Endothelial cell of umbilical vein (primary cell): Measurements from ENCODE around the gene PNKD.

Experiments used
- CTCF ChIP-seq, 2 donors: IDR thresholded peaks; 1 replicate in 1 of 2; 2 replicates in 1 of 2; pipeline ENCODE4 v1.5.1; 2011; ENCODE audit warnings: low read length in 2 of 2, mild to moderate bottlenecking in 2 of 2, moderate library complexity in 2 of 2, control low read depth in 1 of 2, inconsistent platforms in 1 of 2, low read depth in 1 of 2; ENCODE audit not compliant: insufficient read depth in 1 of 2; ENCODE audit errors: extremely low read depth in 1 of 2
- EZH2 ChIP-seq: IDR thresholded peaks from 2 replicates; pipeline ENCODE4 v1.6.1; 2012; ENCODE audit warnings: borderline replicate concordance, low read depth, mild to moderate bottlenecking, moderate library complexity, low read length, inconsistent platforms; ENCODE audit not compliant: severe bottlenecking
- FOS ChIP-seq: IDR thresholded peaks from 2 replicates; pipeline ENCODE4 v1.6.1; 2011; ENCODE audit warnings: mild to moderate bottlenecking, low read length, moderate library complexity, borderline replicate concordance; ENCODE audit not compliant: insufficient read depth
- GATA2 ChIP-seq: IDR thresholded peaks from 2 replicates; pipeline ENCODE4 v1.7.0; 2011; ENCODE audit warnings: low read depth, mild to moderate bottlenecking, moderate library complexity, mixed read lengths, low read length; ENCODE audit not compliant: insufficient read length, insufficient read depth
- MAX ChIP-seq: IDR thresholded peaks from 2 replicates; pipeline ENCODE4 v1.6.1; 2011; ENCODE audit not compliant: insufficient read depth, insufficient read length
- POLR2A ChIP-seq: IDR thresholded peaks from 2 replicates; pipeline ENCODE4 v1.6.1; 2012; ENCODE audit warnings: low read depth, mild to moderate bottlenecking, control low read depth, low read length
- POLR2AphosphoS5 ChIP-seq: IDR thresholded peaks from 2 replicates; pipeline ENCODE4 v1.6.1; 2012; ENCODE audit warnings: low read depth, mild to moderate bottlenecking, control low read depth, low read length, moderate library complexity; ENCODE audit not compliant: insufficient read depth

- no peak for TF ChIP-seq EZH2
- no peak for TF ChIP-seq CTCF (IDR thresholded peaks at IDR 0.05; ENCODE audit: extremely low read depth in 1 of 2, insufficient read depth in 1 of 2, low read depth in 1 of 2, low read length in 2 of 2)
- no peak for TF ChIP-seq MAX
- TF ChIP-seq POLR2A = no peak
- TF ChIP-seq POLR2AphosphoS5 = no peak
- no peak for TF ChIP-seq GATA2
- TF ChIP-seq FOS = no peak
Observed at GRCh38 chr2:218262237-218262600, 8.1 kb upstream of the PNKD start.
